H1 (cell line): ENCODE results near the gene PBLD.

Experiments used
- CTCF ChIP-seq, 3 experiments: IDR thresholded peaks; 1 replicate in 2 of 3; 2 replicates in 1 of 3; pipeline versions ENCODE4 v1.5.1 to v1.6.1; 2011; ENCODE audit warnings: low read length in 3 of 3, mild to moderate bottlenecking in 3 of 3, inconsistent platforms in 2 of 3, low read depth in 1 of 3, moderate library complexity in 1 of 3; ENCODE audit not compliant: insufficient read depth in 1 of 3; ENCODE audit errors: control extremely low read depth in 1 of 3
- EP300 ChIP-seq, 2 experiments: IDR thresholded peaks; 1 replicate in 1 of 2; 2 replicates in 1 of 2; pipeline ENCODE4 v1.6.1; 2011 to 2012; ENCODE audit warnings: low read depth in 2 of 2, low read length in 2 of 2, mild to moderate bottlenecking in 2 of 2, borderline replicate concordance in 1 of 2, inconsistent platforms in 1 of 2, moderate library complexity in 1 of 2
- PHF8 ChIP-seq: fragments of 200-600 bp; sonication (generic); conservative IDR thresholded peaks from 2 replicates; pipeline ENCODE4 v1.7.1; 2012; ENCODE audit warnings: low read depth, mild to moderate bottlenecking, inconsistent platforms, low read length, moderate library complexity
- POLR2A ChIP-seq, 2 experiments: IDR thresholded peaks; 1 replicate in 1 of 2; 2 replicates in 1 of 2; pipeline ENCODE4 v1.6.1; 2011; ENCODE audit warnings: low read depth in 2 of 2, low read length in 2 of 2, mild to moderate bottlenecking in 2 of 2; ENCODE audit errors: control extremely low read depth in 1 of 2
- RFX5 ChIP-seq: IDR thresholded peaks from 2 replicates; pipeline ENCODE4 v1.6.1; 2011; ENCODE audit warnings: low read depth, low read length, improper control_type of control experiment, borderline replicate concordance

- TF ChIP-seq CTCF (IDR thresholded peaks at IDR 0.05; ENCODE audit: control extremely low read depth in 1 of 3, insufficient read depth in 1 of 3, low read depth in 1 of 3, low read length in 3 of 3) (no peak), PHF8 (no peak), POLR2A (IDR thresholded peaks at IDR 0.05; ENCODE audit: control extremely low read depth in 1 of 2, low read depth in 2 of 2, low read length in 2 of 2) (no peak), RFX5 (no peak), EP300 (IDR thresholded peaks at IDR 0.05; ENCODE audit: borderline replicate concordance in 1 of 2, low read depth in 2 of 2, low read length in 2 of 2) (no peak)
Observed at GRCh38 chr10:68329506-68329861, 3.2 kb downstream of the PBLD start.
